Dermis microvascular lymphatic vessel endothelial cell (primary cell): ENCODE measurements around the gene KCNQ4. TPM values are rescaled to one million over a fixed set of nuclear protein-coding genes. Genes with fewer than 3 reads are reported as not detected.

Source experiments
- DNase-seq, 2 donors: peaks; one replicate each; pipeline versions ENCODE4 v3.0.0 to v3.0.0-alpha.2; 2010; ENCODE audit warnings: low read depth in 2 of 2
- total RNA-seq: library from RNA; depleted of rRNA; stranded (reverse); fragments of >200 nt; gene quantifications from 2 replicates; pipeline ENCODE4 v1.2.1, GENCODE V29; 2014

KCNQ4 gene
- total RNA-seq, 1 donor from 2014 or later, result not detected

DNA sequence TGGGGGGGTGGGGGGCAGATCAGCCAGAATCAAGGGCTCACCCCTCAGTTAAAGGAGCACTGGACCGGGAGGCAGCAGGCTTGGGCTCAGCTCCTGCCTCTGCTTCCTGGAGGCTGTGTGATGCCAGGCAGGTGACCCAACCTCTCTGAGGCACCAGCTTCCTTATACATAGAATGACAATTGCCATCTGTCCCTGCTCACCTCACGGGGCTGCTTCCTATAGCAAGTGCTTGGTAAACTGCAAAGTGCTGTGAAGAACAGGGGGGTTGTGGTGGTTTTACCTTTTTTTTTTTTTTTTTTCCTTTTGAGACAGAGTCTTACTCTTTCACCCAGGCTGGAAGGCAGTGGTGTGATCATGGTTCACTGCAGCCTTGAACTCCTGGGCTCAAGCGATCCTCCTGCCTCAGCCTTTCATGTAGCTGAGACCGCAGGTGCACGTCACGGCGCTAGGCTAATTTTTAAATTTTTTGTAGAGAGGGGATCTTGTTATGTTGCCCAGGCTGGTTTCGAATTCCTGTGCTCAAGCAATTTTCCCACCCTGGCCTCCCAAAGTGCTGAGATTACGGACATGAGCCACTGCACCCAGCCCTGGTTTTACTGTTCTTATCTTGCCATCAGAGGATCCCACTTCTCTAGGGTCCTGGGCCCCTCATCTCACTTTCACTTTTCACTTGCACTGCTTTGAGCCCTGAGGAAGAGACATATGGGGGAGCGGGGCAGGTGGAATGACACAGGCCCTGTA is 11.6 kb downstream of the KCNQ4 start:
- DNase-seq, result no peak

DNA sequence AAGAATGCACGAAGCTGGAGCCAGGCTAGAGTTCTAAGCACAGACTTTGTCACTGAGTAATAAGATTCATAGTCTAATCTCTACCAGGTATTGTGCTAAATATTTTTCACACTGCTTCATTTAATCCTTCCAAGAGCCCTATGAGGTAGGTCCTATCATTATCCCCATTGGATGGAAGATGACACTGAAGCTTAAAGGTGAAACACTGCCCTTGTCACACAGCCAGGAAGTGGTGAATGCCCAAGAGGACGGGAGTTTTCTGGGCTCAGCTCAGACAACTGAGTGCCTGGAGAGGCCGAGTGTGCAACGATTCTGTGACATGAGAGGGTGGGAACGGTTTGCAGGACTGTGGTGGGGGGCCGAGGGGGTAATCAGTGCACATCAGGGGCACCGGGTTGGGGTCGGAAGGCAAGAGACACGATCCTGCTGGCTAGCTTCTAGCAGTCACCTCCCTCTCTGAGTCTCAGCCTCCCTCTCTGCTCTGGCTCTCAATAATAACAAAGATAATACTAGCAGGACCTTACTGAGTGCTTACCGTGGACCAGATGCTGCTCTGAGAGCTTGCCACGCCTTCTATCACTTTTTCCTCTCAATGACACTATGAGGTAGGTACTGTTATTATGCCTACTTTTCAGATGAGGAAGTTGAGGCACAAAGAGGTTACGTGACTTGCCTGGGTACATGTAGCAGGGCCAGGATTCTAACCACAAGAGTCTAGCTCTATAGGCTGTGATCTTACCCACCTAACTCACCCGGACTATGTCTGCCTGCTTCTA is 12.4 kb downstream of the KCNQ4 start:
- DNase-seq, result no peak

DNA sequence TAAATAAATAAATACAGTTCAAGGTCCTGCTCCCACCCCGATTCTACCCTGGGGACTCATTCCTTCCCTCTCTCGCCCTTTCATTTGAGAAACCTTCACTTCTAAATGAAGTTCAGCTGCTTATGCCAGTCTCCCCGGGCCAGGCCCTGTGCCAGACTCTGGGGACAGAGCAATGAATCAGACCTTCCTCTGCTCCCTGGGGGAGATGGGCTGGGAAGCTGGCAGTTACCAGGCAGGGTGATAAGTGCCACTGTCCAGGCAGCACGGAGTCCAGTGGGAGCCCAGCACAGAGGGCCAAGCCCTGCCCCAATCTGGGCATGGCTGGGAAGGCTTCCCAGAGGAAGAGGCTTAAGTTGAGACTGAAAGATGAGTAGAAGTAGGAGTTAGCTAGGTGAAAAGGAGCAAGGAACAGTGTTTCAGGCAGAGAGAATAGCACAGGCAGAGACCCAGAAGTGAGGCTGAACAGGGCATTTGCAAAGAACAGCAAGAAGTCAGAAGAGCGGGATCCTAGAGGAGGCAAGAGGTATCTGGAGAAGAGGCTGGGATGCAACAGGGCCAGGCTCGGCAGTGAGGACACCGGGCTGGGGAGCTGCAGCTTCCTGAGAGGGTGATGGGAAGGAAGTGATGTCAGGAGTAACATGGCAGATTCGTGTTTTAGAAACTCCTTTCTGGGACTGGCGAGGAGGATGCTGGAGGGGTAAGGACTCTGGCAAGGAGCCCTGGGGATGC is 13.5 kb downstream of the KCNQ4 start:
- peak in 1 of 2 donors; percentile 13 for DNase-seq

DNA sequence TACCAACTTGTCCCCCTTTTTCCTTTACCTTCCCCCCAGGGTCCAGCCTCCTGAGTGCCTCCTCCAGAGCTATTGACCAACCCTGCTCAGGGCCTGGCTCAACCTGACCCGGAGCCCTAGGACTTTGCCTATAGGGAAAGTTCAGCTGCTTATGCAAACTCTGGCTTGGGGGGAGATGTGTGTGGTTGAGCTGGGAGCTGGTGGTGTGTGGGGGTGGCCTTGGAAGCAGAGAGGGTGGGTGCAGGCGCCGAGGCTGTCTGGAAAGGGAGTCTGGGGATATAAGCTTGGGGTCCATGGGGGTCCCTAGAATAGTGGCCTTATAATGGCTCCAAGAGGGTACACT is 14.1 kb downstream of the KCNQ4 start:
- no peak for DNase-seq

DNA sequence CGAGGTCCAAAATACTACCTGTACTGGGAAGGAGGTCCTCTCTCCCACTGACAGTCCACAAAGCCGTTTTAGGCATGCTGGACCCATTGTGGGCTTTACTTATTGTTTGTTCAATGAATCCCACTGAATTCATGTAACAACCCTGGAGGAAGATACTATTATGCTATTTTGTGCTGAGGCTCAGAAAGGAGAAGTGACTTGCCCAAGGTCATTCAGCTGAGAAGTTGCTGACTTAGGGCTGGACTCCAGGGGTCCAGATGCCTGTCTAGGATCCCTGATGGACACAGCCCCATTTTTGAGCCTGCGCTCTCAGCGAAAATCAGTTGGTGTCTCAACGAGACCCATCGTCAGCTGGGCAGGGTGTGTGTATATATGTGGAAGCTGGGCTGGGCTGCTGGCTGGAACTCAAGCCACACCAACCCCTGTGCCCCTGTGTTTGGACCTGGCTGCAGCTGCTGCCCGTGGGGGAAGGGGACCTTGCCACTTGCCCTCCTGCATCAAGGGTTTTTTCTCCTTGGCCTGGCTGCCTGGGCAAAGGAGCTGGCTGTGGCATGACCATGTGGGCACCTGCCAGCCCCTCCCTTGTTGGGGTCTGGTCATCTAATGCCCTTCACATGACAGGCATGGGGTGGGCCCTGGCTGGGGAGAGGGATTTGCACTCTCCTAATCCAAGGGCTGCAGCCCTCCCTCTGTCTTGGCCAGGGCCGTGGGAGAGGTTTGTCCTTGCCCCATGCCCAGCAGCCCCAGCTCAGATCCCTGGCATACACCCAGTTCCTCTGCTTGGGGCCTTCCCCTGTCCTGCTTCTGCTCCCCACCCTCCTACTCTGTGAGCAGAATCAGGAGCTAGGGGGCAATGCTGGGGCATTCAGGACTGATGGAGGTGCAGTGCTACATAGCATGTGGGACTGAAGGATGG is 15.0 kb downstream of the KCNQ4 start:
- DNase-seq, result no peak

DNA sequence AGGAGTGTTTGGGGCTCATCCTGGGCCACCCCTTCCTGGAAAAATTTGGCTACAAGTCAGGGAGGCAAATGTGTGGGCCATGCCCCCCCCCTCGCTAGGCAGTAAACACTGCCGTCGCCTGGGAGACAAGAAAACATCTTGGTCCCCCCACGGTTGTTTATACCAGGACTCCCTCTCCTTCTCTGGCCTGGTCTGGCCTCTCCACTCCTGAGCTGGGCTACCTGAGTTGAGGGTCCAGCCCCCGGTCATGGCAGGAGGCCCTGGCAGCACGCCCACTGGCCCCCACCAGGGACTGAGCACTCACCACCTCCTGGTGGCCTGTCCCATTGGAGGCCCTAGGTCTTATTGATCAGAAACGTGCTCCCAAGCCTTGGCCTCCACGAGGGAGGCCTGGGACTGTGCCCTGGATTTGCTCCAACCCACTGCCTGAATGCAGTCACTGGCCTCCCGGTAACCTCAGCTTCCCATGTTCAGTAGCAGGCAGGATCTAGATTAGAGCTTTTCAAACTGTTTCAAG is 15.8 kb downstream of the KCNQ4 start:
- DNase-seq, result no peak

DNA sequence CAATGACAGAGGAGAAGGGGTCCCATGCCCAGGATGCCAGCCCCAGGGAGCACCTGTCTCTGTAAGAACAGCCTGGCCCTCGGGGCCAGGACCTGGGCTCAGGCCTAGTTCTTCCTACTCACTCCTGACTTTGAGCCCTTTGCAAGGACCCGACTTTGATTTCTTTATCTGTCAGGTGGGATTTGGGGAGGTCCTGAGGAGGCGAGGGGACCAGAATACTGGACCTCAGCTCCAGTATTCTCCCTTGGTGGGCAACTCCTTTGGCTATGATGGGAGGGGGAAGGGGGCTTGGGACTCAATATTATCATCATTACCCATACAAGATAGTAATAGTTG is 18.1 kb downstream of the KCNQ4 start:
- DNase-seq, result no peak

DNA sequence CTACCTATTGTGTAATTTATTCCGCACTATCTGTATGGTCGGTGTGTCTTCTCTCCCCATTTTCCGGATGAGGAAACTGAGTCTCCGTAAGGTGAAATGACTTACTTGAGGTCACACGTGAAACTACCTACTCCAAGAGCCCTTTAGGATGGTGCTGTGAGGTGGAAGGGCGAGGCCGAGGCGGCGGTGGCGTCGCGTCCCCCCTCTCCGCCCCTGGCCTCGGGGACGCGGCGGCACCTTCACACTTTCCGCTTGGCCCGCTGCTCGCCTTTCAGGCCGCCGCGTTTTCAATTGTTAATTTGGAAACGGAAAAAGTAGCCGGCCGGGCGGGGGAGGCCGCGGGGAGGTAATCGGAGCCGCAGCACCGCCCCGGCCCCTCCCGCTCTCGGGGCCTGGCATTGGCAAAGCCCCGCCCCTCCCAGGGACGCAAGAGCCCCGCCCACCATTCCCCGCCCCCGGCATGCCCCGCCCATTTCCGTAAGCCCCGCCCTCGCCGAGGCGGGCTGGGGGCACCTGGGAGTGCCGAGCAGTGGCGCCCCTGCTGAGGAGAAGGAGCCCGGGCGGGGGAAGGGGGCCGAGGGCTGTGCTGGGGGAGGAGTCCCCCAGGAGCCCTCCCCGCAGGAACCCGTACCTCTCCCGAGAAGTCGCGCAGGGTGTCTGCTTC is 18.6 kb downstream of the KCNQ4 start:
- DNase-seq, result peak; percentile 62 to 80

DNA sequence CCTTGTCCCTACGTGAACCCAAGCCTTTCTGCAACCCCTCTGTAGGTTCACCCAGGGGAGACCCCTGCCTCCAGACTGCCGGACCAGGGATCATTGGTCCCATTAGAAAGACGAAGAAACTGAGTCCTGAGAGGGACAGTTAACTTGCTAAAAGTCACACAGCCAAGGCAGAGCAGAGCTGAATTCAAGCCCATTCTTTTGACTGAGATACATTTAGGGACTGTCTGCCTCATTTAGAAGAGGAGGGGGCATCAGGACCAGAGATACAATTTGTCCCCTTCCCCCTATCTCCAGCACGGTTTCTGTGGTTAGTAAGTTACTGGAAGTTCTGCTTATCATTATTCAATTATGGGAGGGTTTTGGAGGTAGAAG is 19.1 kb downstream of the KCNQ4 start:
- no peak for DNase-seq

DNA sequence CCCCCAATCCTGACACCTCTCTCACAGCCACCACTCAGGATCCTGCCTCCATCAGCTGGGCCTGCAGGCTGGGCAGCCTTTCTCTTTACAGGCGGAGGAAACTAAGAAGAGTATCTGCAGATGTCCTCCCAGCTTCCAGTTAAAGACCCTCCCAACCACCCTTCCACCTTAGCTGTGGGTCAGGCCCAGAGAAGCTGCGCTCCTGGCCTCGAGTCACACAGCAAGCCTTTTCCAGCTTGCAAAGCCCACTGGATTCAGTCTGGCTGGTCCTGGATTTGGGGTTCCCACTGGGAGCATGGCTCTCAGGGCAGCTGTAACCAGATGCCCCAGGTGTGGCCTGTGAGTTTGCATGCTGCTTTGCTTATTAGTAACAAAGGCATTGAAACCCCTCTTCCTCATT is 19.9 kb downstream of the KCNQ4 start:
- DNase-seq, result no peak

DNA sequence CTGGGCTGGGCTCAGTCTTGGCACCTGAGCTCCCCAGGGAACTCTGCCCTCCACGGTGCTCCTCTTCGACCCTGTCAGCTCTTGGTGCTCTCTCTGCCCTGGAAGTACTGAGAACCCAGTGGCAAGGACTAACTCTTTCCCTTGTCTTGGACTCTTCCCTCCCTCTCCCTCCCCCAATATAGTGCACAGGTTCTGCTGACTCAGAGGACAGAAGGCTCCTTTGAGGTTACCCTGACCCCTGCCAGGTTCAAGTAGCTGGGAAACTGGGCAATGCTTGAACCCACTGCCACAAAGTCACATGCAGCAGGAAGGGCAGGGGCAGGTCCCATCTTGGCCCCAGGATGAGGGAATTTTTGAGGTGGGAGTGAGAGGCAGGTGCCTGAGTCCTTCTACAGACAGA is 20.3 kb downstream of the KCNQ4 start:
- no peak for DNase-seq

DNA sequence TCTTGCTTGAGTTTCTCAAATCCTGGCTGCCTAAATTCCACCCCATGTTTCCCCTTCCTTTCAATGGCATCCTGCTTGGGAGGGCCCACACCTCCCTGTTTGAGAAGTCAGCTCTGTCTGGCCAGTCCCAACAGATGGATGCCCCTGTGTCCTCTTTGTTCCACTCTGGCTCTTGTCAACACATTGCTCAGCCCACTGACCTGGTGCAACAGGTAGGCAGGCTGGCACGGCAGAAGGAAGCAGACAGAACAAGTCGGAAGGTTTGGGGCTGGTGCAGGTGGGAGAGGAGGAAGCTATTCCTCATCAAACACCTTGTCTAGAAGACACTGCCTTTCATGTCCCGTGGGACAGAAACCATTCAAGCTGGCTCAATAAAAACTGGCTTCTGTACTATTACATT is 22.7 kb downstream of the KCNQ4 start:
- no peak for DNase-seq

DNA sequence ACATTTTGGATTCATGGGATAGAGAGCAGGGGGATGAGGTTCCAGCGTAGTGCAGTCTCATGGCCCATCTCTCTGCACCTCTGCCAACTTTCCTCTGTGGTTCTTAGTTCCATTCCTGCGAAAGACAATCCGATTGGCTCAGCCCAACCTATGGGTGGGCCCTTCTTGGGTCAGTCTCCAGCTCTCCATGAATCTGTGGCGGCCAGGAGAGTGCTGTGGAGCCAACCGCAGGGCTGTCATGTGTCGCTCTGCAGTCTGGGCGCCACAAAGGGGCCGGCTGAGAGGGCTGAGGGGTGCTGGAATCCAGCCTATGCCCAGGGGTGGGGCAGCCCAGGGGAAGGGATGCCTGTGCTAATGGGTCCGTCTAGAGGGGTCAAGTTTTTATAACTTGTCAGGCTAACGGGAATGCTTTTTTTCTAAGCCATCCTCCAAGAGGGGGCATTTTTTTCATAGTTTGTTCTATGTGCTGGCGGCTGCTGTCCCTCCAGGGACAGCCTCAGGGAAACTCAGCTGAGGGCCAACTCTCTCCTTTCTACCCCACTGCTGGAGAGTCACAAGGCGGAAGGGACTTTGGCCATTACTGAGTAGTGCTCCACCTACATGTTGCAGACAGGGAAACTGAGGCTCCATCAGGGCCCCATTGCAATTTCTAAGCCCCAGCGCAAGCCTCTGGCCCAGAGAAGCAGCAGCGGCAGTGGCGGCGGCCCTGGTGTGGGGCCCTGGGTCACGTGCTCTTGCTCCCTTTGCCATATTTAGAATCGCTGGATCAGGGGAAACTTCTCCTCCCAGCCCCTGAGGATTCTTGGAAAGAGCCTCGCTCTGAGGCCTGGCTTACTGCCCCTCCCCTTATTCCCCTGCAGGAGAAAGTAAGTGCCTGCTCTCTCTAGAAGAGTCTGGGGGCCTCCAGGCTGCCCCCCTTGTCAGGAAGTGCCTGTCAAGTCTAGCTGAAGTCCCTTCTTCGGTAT is 23.4 kb downstream of the KCNQ4 start:
- no peak for DNase-seq

DNA sequence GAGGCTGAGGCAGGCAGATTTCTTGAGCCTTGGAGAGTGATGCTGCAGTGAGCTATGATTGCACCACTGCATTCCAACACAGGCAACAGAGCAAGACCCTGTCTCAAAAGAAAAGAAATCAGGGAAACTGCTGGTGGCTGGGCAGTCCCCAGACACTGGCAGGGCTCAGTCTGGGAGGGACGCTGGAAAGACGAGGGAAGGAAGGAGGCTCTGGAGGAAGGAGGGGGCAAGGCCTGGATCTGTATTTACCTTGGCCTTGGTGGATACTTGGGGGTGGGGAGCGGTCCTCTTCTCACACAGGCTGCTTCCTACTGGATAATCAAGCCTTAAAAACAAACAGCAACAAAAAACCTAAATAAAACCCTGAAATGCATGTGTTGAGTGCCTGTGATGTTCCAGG is 24.4 kb downstream of the KCNQ4 start:
- DNase-seq, result no peak

DNA sequence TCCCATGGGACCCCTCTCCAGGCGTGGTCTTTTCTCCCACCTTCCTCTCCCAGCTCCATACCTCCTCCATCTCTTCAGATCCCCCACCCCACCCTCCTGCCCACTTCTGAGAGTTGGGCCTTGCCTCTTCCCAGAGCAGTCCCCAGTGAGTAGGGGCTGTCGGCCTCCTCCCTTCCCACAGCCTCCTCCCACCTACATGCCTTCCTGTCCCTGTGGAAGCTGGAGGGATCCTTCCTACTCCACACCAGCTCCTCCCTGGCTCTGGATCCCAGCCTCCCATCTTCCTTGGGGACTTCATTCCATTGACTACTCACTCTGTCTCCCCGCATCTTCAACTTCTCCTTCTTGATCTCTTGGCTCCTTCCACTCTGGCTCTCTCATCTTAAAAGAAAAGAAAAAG is 24.9 kb downstream of the KCNQ4 start:
- DNase-seq, result no peak

DNA sequence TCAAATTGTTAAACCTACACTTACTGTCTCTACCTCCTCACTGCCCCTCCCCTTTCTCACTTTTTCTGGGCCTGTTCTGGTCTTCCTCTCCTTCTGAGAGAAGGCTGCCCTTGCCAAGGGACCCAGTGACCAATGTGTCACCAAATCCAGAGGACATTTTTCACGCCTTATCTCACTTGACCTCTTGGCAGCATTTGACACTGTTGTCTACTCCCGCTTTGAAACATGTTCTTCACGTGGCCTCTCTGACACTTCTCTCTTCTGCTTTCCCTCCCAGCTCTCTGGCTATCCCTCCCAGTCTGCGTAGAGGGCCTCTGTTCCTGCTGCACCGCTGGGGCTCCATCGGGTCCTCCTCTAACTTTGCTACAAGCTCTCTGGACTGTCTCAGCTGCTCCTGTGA is 25.3 kb downstream of the KCNQ4 start:
- DNase-seq, result no peak

DNA sequence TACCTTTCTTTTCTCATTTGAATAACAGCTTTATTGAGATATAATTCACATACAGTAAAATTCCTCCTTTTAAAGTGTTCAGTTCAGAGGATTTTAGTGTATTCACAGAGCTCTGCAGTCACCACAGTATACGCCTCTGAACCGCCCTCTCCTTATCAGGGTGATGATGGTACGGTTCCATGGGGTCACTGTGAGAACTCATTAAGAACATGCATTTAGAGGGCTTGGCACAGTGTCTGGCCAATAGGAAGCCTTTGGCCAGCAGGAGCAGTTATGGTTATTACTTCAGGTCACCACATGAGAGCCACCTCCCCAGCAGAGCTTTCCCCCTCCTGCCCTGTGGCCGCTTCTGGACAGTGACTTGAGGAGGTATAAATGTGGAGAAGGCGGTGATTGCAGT is 27.3 kb downstream of the KCNQ4 start:
- no peak for DNase-seq

DNA sequence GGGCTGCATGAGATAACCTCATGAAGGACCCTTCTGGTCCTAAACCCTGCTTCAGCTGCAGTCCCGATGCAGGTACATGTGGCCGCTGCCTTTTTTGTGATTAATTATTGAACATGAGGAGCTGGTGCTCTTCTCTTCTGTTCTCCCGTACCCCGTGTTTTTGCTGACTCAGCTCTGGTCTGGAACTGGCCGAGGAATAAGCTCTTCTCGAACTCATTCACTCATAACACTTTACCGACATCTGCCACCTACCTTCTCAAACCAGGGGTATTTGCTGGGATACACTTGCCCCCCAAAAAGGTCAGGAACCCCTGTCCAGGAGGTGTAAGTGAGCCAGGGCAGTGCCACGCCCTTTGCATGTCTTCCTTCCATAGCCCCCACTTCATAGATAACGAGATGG is 31.8 kb downstream of the KCNQ4 start:
- DNase-seq, result no peak

DNA sequence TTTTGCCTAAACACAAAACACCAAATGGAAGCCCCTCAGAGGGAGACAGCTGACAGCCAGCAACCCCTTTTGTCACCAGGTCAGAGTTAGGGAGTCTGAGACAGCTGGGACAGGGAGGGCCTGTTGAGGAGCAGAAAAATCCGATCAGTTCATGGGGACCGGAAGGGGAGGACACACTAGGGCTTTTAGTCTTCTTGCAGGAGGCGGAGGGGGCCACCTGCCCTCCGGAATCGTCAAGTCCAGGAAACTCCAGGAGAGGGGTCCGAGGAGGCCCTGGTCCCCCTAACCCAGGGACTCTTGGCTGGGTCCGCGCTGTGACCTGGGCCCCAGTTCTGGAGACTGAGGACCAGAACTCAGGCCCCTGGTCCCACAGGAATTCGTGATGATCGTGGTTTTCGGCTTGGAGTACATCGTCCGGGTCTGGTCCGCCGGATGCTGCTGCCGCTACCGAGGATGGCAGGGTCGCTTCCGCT is 34.2 kb downstream of the KCNQ4 start:
- no peak for DNase-seq
